Transverse colon (tissue), 4 donors: ENCODE data around the gene RTP3. TPM values are rescaled to one million over a fixed set of nuclear protein-coding genes. Genes with fewer than 3 reads are reported as not detected.

Experiments
- DNase-seq: peaks from one replicate; pipeline ENCODE4 v3.0.0-alpha.2; 2019
- H3K27ac ChIP-seq, 4 donors: fragments of 200-600 bp; sonication (generic); 2 replicates each; pipeline ENCODE4 v1.5.1; 2016 to 2018; ENCODE audit warnings: inconsistent platforms in 4 of 4
- H3K27me3 ChIP-seq: fragments of 200-600 bp; sonication (generic); 2 replicates; pipeline ENCODE4 v1.5.1; 2017; ENCODE audit warnings: inconsistent platforms
- H3K36me3 ChIP-seq, 4 donors: fragments of 200-600 bp; sonication (generic); 2 replicates each; pipeline ENCODE4 v1.5.1; 2017 to 2019; ENCODE audit warnings: inconsistent platforms in 4 of 4
- H3K4me1 ChIP-seq, 4 donors: fragments of 200-600 bp; sonication (generic); 2 replicates each; pipeline ENCODE4 v1.5.1; 2017 to 2020; ENCODE audit warnings: inconsistent platforms in 4 of 4
- H3K4me3 ChIP-seq, 4 donors: fragments of 200-600 bp; sonication (generic); 1 replicate in 1 of 4; 2 replicates in 3 of 4; pipeline versions ENCODE4 v1.5.1 to v1.6.1; 2017 to 2019; ENCODE audit warnings: inconsistent platforms in 4 of 4
- H3K9me3 ChIP-seq, 2 donors: fragments of 200-600 bp; sonication (generic); 2 replicates each; pipeline ENCODE4 v1.5.1; 2017 to 2019; ENCODE audit warnings: inconsistent platforms in 2 of 2
- EP300 ChIP-seq: sonication (generic); formaldehyde crosslinking; IDR thresholded peaks from one replicate; pipeline ENCODE4 v1.6.1; 2017; ENCODE audit warnings: antibody characterized with exemption, low read depth
- POLR2A ChIP-seq: fragments of 450-650 bp; IDR thresholded peaks from one replicate; pipeline ENCODE4 v1.6.1; 2016; ENCODE audit warnings: antibody characterized with exemption, mild to moderate bottlenecking, moderate library complexity
- POLR2AphosphoS5 ChIP-seq, 3 donors: sonication (generic); formaldehyde crosslinking; IDR thresholded peaks; one replicate each; pipeline ENCODE4 v1.6.1; 2016; ENCODE audit warnings: antibody characterized with exemption in 3 of 3
- WGBS, 2 donors: methylation state at CpG; one replicate each; pipeline ENCODE4 v1.1.5; 2018; ENCODE audit warnings: low coverage in 1 of 2; 5-methylcytosine and 5-hydroxymethylcytosine counted together
- in situ Hi-C, 4 donors: fragments of 200-750 bp; cut with MboI; loops; one replicate each; pipeline versions ENCODE4 v1.15.0 to v1.15.1; 2017; ENCODE audit warnings: low sequenced_read_pairs in 3 of 4, low pct_ligation_motif_present in 1 of 4, low pct_unique_long_range_greater_than_20kb in 1 of 4
- intact Hi-C: fragments of 100-400 bp; cut with DNase I; formaldehyde crosslinking; loops from one replicate; pipeline ENCODE4 v1.15.1; 2023; ENCODE audit warnings: low total_unique reads
- total RNA-seq, 4 donors: library from RNA; depleted of rRNA; stranded (reverse); fragments of >200 nt; gene quantifications; one replicate each; pipeline ENCODE4 v1.1.0, GENCODE V29; 2016
- TF ChIP-seq, protein P1 (sequence below), 5 experiments: fragments of 200-600 bp in 3 of 5; fragments of 450-650 bp in 2 of 5; sonication (generic) in 3 of 5; IDR thresholded peaks; 1 replicate in 2 of 5; 2 replicates in 3 of 5; pipeline ENCODE4 v1.5.1; 2016 to 2017; ENCODE audit warnings: antibody characterized with exemption in 5 of 5, inconsistent platforms in 3 of 5, mild to moderate bottlenecking in 2 of 5, moderate library complexity in 1 of 5

The RTP3 gene
- total RNA-seq, 4 donors from 2014 or later = not detected

DNA sequence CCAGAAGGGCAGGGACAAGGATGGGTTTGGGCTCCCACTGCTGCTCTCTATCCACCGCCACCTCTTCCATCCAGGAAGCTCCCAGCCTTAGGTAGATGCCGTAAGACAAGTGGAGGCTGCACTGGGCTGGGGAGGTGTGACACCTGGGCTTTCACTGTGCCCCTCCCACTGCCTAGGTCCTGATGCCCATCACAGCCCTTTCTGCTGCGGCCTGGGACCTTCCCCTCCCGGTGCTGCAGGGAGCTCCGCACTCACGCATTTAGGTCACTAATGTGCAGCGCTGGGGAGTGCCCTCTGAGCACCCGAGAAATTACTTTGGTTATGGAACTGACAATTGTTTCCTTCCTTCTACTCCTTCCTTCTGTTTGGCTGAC lies 33.9 kb upstream of the RTP3 start:
- H3K36me3 ChIP-seq = no peaks in the 10 kb centered on the region
- H3K27me3 ChIP-seq = peaks cover 30% of the 10 kb centered on the region
- no peaks in the 10 kb centered on the region for H3K9me3 ChIP-seq
- TF ChIP-seq POLR2A (no peak), EP300 (no peak), POLR2AphosphoS5 (IDR thresholded peaks at IDR 0.05) (no peak)
- TF ChIP-seq, protein P1, sequence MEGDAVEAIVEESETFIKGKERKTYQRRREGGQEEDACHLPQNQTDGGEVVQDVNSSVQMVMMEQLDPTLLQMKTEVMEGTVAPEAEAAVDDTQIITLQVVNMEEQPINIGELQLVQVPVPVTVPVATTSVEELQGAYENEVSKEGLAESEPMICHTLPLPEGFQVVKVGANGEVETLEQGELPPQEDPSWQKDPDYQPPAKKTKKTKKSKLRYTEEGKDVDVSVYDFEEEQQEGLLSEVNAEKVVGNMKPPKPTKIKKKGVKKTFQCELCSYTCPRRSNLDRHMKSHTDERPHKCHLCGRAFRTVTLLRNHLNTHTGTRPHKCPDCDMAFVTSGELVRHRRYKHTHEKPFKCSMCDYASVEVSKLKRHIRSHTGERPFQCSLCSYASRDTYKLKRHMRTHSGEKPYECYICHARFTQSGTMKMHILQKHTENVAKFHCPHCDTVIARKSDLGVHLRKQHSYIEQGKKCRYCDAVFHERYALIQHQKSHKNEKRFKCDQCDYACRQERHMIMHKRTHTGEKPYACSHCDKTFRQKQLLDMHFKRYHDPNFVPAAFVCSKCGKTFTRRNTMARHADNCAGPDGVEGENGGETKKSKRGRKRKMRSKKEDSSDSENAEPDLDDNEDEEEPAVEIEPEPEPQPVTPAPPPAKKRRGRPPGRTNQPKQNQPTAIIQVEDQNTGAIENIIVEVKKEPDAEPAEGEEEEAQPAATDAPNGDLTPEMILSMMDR (IDR thresholded peaks at IDR 0.05) = no peak
- DNase-seq = no peak
- H3K4me1 ChIP-seq = peaks cover 0 to 2% (median 0%) of the 10 kb centered on the region in 4 donors
- 66% methylated on average over 8 of the region's 8 CpGs; no CpG with 5 or more reads in 1 of the 2 donors for WGBS, 2 donors
- H3K4me3 ChIP-seq = no peak overlapping the region
- no peak overlapping the region for H3K27ac ChIP-seq
- intact Hi-C loops = no loop called here
- in situ Hi-C loops = no loop called here

DNA sequence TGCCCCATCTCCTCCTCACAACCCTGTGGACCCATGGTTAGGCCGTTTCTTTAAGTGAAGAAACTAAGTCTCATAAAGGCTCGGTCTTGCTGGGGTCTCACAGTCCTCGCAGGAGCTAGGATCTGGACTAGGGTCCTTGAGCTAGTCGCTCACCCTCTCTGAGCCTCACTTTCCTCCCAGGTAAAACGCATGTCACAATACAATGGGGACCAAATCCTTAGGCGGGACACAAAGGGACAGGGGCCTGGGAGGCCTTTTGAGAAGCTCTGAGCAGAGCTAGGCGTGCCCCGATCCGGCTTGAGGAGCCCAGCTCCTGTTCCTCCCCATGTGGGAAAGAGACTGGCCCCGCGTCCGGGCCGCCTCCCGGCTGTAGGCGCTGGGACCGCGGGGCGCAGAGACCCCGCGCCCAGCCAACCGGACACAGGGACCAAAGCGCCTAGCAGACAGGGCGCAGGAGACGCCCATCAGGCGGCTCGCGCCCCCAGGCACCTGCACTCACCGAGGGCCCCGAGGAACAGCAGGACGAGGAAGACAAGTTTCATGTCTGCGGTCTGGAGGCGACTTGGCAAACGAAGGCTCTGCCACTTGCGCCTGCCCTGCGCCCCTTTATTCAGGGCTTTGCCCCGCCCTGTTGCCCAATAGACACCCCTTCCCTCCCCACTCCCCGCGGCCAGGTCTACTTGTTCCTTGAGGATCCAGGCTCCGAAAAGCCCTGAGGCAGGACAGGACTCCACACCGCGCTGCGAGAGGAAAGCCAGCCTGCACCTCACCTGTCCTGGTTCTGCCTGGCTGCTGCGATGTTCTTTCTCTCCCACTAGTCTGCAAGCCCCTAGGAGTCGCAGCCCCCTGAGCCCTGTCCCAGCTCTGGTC lies 33.2 kb upstream of the RTP3 start, which contains the start of gene LTF:
Gene LTF (minus strand): TSS at position 580 of the 870 bp plus-strand sequence. CDS start 38 bp downstream, at position 542.
- intact Hi-C loops = no loop called here
- Histone ChIP-seq H3K9me3 (no peaks in the 10 kb centered on the region), H3K36me3 (no peaks in the 10 kb centered on the region), H3K4me1 (peaks cover 0 to 2% (median 0%) of the 10 kb centered on the region in 4 donors), H3K4me3 (no peak within 1 kb of the TSS), H3K27ac (no peak within 1 kb of the TSS), H3K27me3 (peaks cover 30% of the 10 kb centered on the region)
- no peak for DNase-seq
- TF ChIP-seq, protein P1 (IDR thresholded peaks at IDR 0.05) = no peak
- no peak for TF ChIP-seq POLR2AphosphoS5 (IDR thresholded peaks at IDR 0.05)
- no peak for TF ChIP-seq EP300
- TF ChIP-seq POLR2A = no peak
- 41 to 78% methylated on average over 3 to 40 of the region's 44 CpGs for WGBS, 2 donors
- in situ Hi-C loops = no loop called here

DNA sequence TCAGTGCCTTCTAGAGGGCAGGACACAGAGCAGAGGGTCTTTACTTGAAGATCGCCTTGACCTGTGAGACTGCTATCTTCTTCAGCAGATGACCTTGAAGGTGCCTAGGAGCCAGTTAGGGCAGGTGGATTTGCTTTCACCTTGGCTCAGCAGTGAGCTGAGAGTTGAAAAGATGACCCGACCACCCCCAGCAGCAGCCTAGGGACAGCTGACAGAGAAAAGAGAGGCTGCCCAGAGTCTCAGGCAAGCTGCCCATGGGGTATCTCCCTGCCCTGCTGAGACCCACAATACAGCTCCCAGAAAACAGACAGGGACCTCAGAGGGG lies 32.6 kb upstream of the RTP3 start:
- Histone ChIP-seq H3K27me3 (peaks cover 30% of the 10 kb centered on the region), H3K36me3 (no peaks in the 10 kb centered on the region), H3K4me3 (no peak overlapping the region), H3K4me1 (peaks cover 0 to 2% (median 0%) of the 10 kb centered on the region in 4 donors), H3K27ac (no peak overlapping the region), H3K9me3 (no peaks in the 10 kb centered on the region)
- TF ChIP-seq POLR2AphosphoS5 (IDR thresholded peaks at IDR 0.05) = no peak
- TF ChIP-seq POLR2A = no peak
- TF ChIP-seq, protein P1 (IDR thresholded peaks at IDR 0.05) = no peak
- no peak for TF ChIP-seq EP300
- intact Hi-C loops (no loop called here), in situ Hi-C loops (no loop called here)
- DNase-seq = no peak
- WGBS, 2 donors = 64% methylated on average over 2 of the region's 2 CpGs; no CpG with 5 or more reads in 1 of the 2 donors

DNA sequence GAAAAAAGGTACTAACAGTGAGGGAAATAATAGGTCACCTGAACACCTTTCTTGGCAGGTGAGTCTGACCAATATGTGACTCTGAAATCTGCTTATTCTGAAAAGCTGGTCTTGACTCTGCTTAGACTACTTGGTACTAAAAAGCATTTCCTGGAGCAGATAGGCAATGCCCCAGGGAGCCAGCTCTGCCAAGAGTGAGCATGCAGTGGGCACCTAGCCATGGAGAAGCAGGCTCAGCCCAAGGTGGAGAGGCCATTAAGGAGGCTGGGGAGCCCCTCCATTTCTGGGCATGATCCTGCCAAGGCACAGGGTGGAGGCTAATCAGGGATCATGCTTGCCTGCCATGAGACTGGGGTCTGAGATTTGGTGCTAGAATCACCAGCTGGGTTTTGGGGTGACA lies 31.5 kb upstream of the RTP3 start:
- in situ Hi-C loops = no loop called here
- H3K9me3 ChIP-seq = no peaks in the 10 kb centered on the region
- no peaks in the 10 kb centered on the region for H3K36me3 ChIP-seq
- intact Hi-C loops = no loop called here
- no peak for DNase-seq
- H3K27me3 ChIP-seq = peaks cover 30% of the 10 kb centered on the region
- H3K27ac ChIP-seq = no peak overlapping the region
- no peak for TF ChIP-seq EP300
- peaks cover 0 to 2% (median 0%) of the 10 kb centered on the region in 4 donors for H3K4me1 ChIP-seq
- no peak overlapping the region for H3K4me3 ChIP-seq
